ENCODE measurements around the gene HBZ. TPM values are rescaled to one million over a fixed set of nuclear protein-coding genes. Genes with fewer than 3 reads are reported as not detected.

Gene HBZ
- total RNA-seq (not detected), polyA plus RNA-seq (not detected)
- long read RNA-seq, donor 1, partial matches to known transcripts: 0 of 2 reads
- long read RNA-seq, donor 1, other reads (novel, unspliced or antisense): 0 of 2 reads
- long read RNA-seq, donor 2: 0 reads
- long read RNA-seq, donor 3: 0 reads
- long read RNA-seq, donor 4: 0 reads
- long read RNA-seq, donor 5, partial matches to known transcripts: 0 of 2 reads
- long read RNA-seq, donor 5, other reads (novel, unspliced or antisense): 0 of 2 reads
- long read RNA-seq, donor 6: 0 reads
- long read RNA-seq, donor 7, transcript HBZ-201 (3 exons, 755 nt): major isoform, 6 of 6 reads
- long read RNA-seq, donor 7, partial matches to known transcripts: 0 of 6 reads
- long read RNA-seq, donor 7, other reads (novel, unspliced or antisense): 0 of 6 reads
- long read RNA-seq, donor 8, partial matches to known transcripts: 0 of 1 reads
- long read RNA-seq, donor 8, other reads (novel, unspliced or antisense): 0 of 1 reads
- long read RNA-seq, donor 9, partial matches to known transcripts: 0 of 2 reads
- long read RNA-seq, donor 9, other reads (novel, unspliced or antisense): 0 of 2 reads
- long read RNA-seq, donor 10, partial matches to known transcripts: 0 of 1 reads
- long read RNA-seq, donor 10, other reads (novel, unspliced or antisense): 0 of 1 reads

DNA sequence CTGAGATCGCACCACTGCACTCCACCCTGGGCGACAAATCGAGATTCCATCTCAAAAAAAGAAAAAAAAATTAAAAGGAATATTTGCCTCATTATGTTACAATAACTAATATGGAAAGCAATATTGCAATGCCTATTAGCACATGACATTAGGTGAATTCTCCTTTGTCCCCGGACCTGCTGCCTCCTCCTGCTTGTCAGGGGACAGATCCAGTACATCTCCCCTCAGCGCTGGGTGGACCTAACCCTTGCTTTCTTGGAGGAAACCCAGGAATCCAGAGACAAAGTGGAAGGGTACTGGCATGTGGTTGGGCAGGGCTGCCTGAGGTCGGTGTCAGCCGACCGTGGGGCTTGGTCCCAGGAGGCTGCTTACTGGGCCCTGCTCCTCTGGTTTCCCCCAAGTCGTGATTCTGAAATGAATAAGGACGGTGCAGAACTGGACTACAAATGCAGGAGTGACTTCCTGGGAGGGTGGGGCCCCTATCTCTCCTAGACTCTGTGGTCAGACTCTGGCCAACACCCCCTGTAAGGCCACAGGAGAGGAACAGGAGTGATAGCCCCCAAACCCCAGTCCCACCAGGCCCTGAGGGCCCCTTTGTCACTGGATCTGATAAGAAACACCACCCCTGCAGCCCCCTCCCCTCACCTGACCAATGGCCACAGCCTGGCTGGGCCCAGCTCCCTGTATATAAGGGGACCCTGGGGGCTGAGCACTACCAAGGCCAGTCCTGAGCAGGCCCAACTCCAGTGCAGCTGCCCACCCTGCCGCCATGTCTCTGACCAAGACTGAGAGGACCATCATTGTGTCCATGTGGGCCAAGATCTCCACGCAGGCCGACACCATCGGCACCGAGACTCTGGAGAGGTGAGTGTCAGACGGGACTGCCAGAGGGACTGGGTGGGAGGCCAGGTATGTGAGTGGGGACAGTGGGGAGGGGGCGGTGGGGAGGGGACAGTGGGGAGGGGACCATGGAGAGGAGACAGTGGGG, at the start of gene HBZ:
HBZ (plus strand) TSS at position 504 of the 988 bp plus-strand sequence; CDS start at position 770, 266 bp downstream.
- Histone ChIP-seq H3K27me3 (peaks cover 0 to 65% (median 22%) of the 10 kb centered on the region in 3 donors), H3K9me3 (no peaks in the 10 kb centered on the region), H3K4me1 (peaks cover 8 to 11% (median 10%) of the 10 kb centered on the region in 4 donors), H3K4me3 (no peak within 1 kb of the TSS), H3K36me3 (no peaks in the 10 kb centered on the region), H3K27ac (no peak within 1 kb of the TSS)
- TF ChIP-seq EP300 (IDR thresholded peaks at IDR 0.05) (no peak), POLR2AphosphoS5 (IDR thresholded peaks at IDR 0.05) (no peak), POLR2A (IDR thresholded peaks at IDR 0.05) (no peak)
- TF ChIP-seq, protein P1, sequence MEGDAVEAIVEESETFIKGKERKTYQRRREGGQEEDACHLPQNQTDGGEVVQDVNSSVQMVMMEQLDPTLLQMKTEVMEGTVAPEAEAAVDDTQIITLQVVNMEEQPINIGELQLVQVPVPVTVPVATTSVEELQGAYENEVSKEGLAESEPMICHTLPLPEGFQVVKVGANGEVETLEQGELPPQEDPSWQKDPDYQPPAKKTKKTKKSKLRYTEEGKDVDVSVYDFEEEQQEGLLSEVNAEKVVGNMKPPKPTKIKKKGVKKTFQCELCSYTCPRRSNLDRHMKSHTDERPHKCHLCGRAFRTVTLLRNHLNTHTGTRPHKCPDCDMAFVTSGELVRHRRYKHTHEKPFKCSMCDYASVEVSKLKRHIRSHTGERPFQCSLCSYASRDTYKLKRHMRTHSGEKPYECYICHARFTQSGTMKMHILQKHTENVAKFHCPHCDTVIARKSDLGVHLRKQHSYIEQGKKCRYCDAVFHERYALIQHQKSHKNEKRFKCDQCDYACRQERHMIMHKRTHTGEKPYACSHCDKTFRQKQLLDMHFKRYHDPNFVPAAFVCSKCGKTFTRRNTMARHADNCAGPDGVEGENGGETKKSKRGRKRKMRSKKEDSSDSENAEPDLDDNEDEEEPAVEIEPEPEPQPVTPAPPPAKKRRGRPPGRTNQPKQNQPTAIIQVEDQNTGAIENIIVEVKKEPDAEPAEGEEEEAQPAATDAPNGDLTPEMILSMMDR (IDR thresholded peaks at IDR 0.05): no peak
- no peak for DNase-seq
- intact Hi-C loops (cut with DNase I; ENCODE audit: low total_unique reads): no loop called here
- 62 to 72% (median 67%) methylated on average over 10 to 17 of the region's 17 CpGs for WGBS, 5 donors

GRCh38 chr16:104355-104754, 48.1 kb upstream of the HBZ start:
- H3K9me3 ChIP-seq: no peaks in the 10 kb centered on the region
- DNase-seq: no peak
- peaks cover 0 to 19% (median 7%) of the 10 kb centered on the region in 4 donors for H3K4me1 ChIP-seq
- intact Hi-C loops (cut with DNase I; ENCODE audit: low total_unique reads): no loop called here
- H3K36me3 ChIP-seq: peaks cover 9 to 58% (median 44%) of the 10 kb centered on the region in 4 donors
- no peak overlapping the region for H3K27ac ChIP-seq
- no peak overlapping the region for H3K4me3 ChIP-seq
- no peaks in the 10 kb centered on the region for H3K27me3 ChIP-seq
- WGBS, 5 donors: 83 to 89% (median 86%) methylated on average over 4 to 5 of the region's 5 CpGs
- TF ChIP-seq EP300 (IDR thresholded peaks at IDR 0.05): no peak
- TF ChIP-seq POLR2A (IDR thresholded peaks at IDR 0.05): no peak
- no peak for TF ChIP-seq POLR2AphosphoS5 (IDR thresholded peaks at IDR 0.05)
- TF ChIP-seq, protein P1 (IDR thresholded peaks at IDR 0.05): no peak

GRCh38 chr16:104928-105327, 47.5 kb upstream of the HBZ start:
- no peaks in the 10 kb centered on the region for H3K9me3 ChIP-seq
- intact Hi-C loops (cut with DNase I; ENCODE audit: low total_unique reads): no loop called here
- no peaks in the 10 kb centered on the region for H3K27me3 ChIP-seq
- H3K27ac ChIP-seq: no peak overlapping the region
- peaks cover 0 to 19% (median 7%) of the 10 kb centered on the region in 4 donors for H3K4me1 ChIP-seq
- WGBS, 5 donors: 78 to 88% (median 83%) methylated on average over 2 to 3 of the region's 3 CpGs
- no peak for DNase-seq
- H3K4me3 ChIP-seq: no peak overlapping the region
- no peak for TF ChIP-seq POLR2A (IDR thresholded peaks at IDR 0.05)
- TF ChIP-seq, protein P1 (IDR thresholded peaks at IDR 0.05): no peak
- TF ChIP-seq POLR2AphosphoS5 (IDR thresholded peaks at IDR 0.05): no peak
- TF ChIP-seq EP300 (IDR thresholded peaks at IDR 0.05): no peak
- H3K36me3 ChIP-seq: peaks cover 11 to 62% (median 49%) of the 10 kb centered on the region in 4 donors

- H3K9me3 ChIP-seq: no peaks in the 10 kb centered on the region
- 89 to 96% (median 94%) methylated on average over 6 of the region's 6 CpGs for WGBS, 5 donors
- H3K36me3 ChIP-seq: peaks cover 11 to 63% (median 50%) of the 10 kb centered on the region in 4 donors
- no peak overlapping the region for H3K27ac ChIP-seq
- TF ChIP-seq POLR2AphosphoS5 (IDR thresholded peaks at IDR 0.05) (no peak), POLR2A (IDR thresholded peaks at IDR 0.05) (no peak), EP300 (IDR thresholded peaks at IDR 0.05) (no peak)
- TF ChIP-seq, protein P1 (IDR thresholded peaks at IDR 0.05): no peak
- no peak overlapping the region for H3K4me3 ChIP-seq
- no peak for DNase-seq
- no peaks in the 10 kb centered on the region for H3K27me3 ChIP-seq
- intact Hi-C loops (cut with DNase I; ENCODE audit: low total_unique reads): no loop called here
- H3K4me1 ChIP-seq: peaks cover 0 to 19% (median 7%) of the 10 kb centered on the region in 4 donors
Measured at GRCh38 chr16:105521-105920, 46.9 kb upstream of the HBZ start.
